ENCODE results near the gene NCAPD3.
"Not testable (repeated sequence)": the region's sequence is repeated elsewhere in the genome, so short reads cannot be mapped to it uniquely, and the experiment has no call there.

The NCAPD3 gene

DNA sequence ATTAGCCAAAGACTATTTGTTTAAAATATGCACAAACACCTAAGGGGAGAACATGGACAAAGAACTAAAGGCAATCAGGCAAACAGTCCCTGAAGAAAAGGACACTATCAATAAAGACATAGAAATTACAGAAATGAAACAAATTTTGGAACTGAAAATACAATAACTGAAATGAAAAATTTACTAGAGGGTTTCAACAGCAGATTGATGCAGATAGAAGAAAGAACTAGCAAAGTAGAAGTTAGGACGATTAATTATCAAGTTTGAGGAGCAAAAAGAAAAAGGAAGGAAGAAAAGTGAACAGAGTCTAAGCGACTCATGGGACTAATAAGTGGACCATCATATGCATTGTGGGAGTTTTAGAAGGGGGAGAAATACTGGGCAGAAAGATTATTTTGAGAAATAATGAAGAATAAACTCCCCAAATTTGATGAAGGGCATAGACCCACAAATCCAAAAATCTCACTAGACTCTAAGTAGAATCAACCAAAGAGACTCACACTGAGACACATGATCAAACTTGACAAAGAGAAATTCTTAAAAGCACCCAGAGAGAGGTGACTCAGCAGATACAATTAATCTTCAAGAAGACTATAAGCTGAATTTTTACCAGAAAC lies 92.0 kb downstream of the NCAPD3 start:
- no peak for DNase-seq (ENCODE audit: low read depth)

GRCh38 chr11:134126217-134126822 lies 97.4 kb downstream of the NCAPD3 start:
- DNase-seq (ENCODE audit: low read depth), result peak; percentile 81

DNA sequence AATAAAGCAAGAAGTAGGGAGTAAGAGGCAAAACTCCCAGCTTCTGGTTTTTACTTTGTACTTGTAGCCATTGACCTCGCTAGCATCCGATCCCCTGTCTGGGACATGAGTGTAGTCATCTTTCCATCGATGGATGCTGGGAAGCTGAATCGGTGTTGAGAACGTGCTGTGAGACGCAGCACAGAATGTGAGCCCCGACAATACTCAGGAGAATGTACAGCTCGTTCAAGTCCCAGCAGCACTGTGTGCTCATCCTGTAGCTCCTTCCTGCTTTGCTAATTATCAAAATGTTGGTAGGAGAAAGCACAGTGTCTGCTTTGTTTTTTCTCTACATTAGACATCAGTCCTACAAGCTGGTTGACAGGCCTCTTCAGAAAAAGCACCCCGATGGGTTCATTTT lies 98.3 kb downstream of the NCAPD3 start:
- no peak for DNase-seq (ENCODE audit: low read depth)

DNA sequence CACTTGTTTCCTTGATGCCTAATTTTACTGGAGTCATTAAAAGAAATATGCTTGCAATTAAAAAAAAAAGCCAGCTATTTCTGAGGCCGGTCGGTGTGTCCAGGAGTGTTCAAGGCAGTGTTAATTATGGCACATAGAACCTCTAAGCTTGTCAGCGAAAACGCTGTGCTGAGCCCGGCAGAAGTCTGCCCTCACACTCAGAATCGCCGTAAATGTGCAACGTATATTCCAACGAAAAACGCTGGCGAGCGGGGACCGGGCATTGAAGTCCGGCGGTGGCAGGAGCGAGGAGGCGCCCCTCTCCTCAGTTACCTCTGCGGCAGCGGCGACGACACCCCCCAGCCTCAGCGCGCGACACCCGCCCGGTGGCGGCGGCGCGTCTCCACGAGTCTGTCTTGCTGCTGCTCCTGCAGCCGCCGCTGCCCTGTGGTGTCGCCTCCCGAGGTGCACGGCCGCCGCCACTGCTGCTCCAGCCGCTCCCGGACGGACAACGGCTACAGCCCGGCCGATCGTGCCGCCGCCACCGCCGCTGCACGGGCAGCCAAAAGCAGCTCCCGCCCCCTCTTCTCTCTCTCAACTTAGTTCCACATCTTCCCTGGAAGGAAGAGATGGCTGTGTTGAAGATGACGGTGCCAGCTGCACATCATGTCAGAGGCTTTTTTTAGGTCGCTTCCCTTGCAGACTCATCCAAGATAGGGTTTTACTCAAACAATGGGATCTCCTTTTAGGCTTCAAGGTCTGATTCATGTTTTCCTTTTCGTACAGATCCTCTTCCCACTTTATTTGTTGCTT lies 98.9 kb downstream of the NCAPD3 start:
- DNase-seq (ENCODE audit: low read depth), result no peak

- DNase-seq (ENCODE audit: low read depth), result no peak
Measured at GRCh38 chr11:134120921-134121526, 102.7 kb downstream of the NCAPD3 start.

GRCh38 chr11:134120143-134120850 lies 103.5 kb downstream of the NCAPD3 start:
- peak; percentile 85 for DNase-seq (ENCODE audit: low read depth)

DNA sequence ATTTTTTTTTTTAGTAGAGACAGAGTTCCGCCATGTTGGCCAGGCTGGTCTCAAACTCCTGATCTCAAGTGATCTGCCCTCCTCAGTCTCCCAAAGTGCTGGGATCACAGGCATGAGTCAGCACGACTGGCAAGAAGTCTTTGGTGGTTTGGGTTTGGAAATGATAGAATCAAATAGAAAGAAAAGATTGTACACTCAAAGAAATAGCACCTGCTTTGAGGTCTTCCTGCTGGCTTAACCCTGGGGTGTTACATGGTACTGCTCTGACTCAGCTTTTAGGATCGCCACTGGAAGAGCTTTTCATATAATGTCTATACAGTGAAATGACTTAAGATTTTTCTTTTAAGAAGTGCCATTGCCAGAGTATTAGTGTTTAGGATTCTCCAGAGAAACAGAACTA lies 104.7 kb downstream of the NCAPD3 start:
- DNase-seq (ENCODE audit: low read depth), result no peak

DNA sequence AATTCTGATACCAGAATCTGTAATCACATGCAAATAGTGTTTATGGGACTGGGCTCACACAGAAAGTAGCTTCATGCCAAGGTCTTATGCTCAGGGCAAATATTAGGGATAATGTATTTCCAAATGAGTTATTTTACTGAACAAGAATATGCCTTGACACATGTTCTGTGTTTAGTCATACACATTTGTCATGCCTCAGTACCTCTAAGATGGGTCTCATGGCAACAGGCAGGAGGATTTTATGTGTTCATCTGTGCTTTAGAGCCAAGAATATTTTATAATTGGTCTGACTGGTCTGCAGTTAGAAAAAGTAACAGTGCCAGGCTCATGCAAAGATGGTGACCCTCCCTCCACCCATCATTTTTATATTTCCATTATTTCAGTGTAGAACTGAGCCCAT lies 105.8 kb downstream of the NCAPD3 start:
- no peak for DNase-seq (ENCODE audit: low read depth)

- no peak for DNase-seq (ENCODE audit: low read depth)
Measured at GRCh38 chr11:134116210-134116609, 107.6 kb downstream of the NCAPD3 start.

DNA sequence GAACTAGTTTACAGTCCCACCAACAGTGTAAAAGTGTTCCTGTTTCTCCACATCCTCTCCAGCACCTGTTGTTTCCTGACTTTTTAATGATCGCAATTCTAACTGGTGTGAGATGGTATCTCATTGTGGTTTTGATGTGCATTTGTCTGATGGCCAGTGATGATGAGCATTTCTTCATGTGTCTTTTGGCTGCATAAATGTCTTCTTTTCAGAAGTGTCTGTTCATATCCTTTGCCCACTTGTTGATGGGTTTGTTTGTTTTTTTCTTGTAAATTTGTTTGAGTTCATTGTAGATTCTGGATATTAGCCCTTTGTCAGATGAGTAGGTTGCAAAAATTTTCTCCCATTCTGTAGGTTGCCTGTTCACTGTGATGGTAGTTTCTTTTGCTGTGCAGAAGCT lies 110.0 kb downstream of the NCAPD3 start:
- DNase-seq (ENCODE audit: low read depth), result not testable (repeated sequence)

DNA sequence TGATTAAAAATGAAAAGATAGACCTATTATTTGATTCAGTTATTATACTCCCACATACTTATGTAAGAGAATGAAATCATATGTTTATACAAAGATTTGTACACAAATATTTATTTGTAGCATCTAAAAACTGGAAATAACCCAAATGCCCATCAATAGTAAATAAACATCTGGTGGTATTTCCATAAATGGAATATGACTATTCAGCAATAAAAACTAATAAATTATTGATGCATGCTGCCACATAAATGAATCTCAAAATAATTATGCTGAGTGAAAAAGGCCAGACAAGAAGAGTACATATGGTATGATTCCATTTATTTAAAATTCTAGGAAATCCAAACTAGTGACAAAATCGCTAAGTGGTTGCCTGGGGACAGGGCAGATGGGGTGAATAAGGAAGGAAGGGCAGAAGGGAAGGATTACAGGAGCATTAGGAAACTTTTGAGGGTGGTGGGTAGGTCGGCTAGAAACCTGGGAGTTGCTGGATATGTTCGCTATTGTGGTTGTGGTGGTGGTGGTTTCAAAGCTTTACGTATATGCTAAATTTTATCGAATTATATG lies 113.4 kb downstream of the NCAPD3 start:
- DNase-seq (ENCODE audit: low read depth), result no peak

All from GM04504 (cell line).